Suprapubic skin (tissue), 4 donors: ENCODE results near the gene DMRTA1.

Experiments
- CTCF ChIP-seq, 2 donors: fragments of 200-600 bp in 1 of 2; fragments of 450-650 bp in 1 of 2; sonication (generic) in 1 of 2; IDR thresholded peaks; one replicate each; pipeline ENCODE4 v1.5.1; 2016 to 2019; ENCODE audit warnings: antibody characterized with exemption in 2 of 2, mild to moderate bottlenecking in 1 of 2, moderate library complexity in 1 of 2
- EP300 ChIP-seq: sonication (generic); formaldehyde crosslinking; IDR thresholded peaks from one replicate; pipeline ENCODE4 v1.6.1; 2017; ENCODE audit warnings: antibody characterized with exemption
- POLR2A ChIP-seq, 2 donors: fragments of 450-650 bp; IDR thresholded peaks; one replicate each; pipeline ENCODE4 v1.6.1; 2017; ENCODE audit warnings: antibody characterized with exemption in 2 of 2, mild to moderate bottlenecking in 2 of 2, moderate library complexity in 2 of 2
- POLR2AphosphoS5 ChIP-seq, 3 donors: sonication (generic); formaldehyde crosslinking; IDR thresholded peaks; one replicate each; pipeline ENCODE4 v1.6.1; 2017; ENCODE audit warnings: antibody characterized with exemption in 3 of 3

GRCh38 chr9:22457448-22457847, 10.8 kb downstream of the DMRTA1 start:
- no peak for TF ChIP-seq CTCF (IDR thresholded peaks at IDR 0.05)
- no peak for TF ChIP-seq EP300
- TF ChIP-seq POLR2AphosphoS5 (IDR thresholded peaks at IDR 0.05) = no peak
- no peak for TF ChIP-seq POLR2A (IDR thresholded peaks at IDR 0.05)
